Panc1 (cell line): Measurements from ENCODE around the gene WNT11.

ENCODE experiments used
- POLR2AphosphoS5 ChIP-seq: IDR thresholded peaks from 2 replicates; pipeline ENCODE4 v1.6.1; 2012; ENCODE audit warnings: mild to moderate bottlenecking, low read depth, low read length, moderate library complexity
- SIN3A ChIP-seq: IDR thresholded peaks from 2 replicates; pipeline ENCODE4 v1.6.1; 2012; ENCODE audit warnings: low read depth, mild to moderate bottlenecking, low read length, moderate library complexity, borderline replicate concordance; ENCODE audit not compliant: insufficient read depth
- TCF7L2 ChIP-seq: IDR thresholded peaks from 2 replicates; pipeline ENCODE4 v1.6.1; 2011; ENCODE audit warnings: mild to moderate bottlenecking, low read depth, low read length, inconsistent platforms
- TF ChIP-seq, protein P1 (sequence below): fragments of 450-650 bp; IDR thresholded peaks from 2 replicates; pipeline ENCODE4 v1.5.1; 2017; ENCODE audit warnings: mild to moderate bottlenecking
- TF ChIP-seq, protein P2 (sequence below), 2 experiments: IDR thresholded peaks; 2 replicates each; pipeline ENCODE4 v1.6.1; 2011 to 2012; ENCODE audit warnings: low read depth in 2 of 2, control low read depth in 1 of 2, low read length in 1 of 2, mild to moderate bottlenecking in 1 of 2, moderate library complexity in 1 of 2; ENCODE audit not compliant: insufficient read depth in 1 of 2

- TF ChIP-seq, protein P1, sequence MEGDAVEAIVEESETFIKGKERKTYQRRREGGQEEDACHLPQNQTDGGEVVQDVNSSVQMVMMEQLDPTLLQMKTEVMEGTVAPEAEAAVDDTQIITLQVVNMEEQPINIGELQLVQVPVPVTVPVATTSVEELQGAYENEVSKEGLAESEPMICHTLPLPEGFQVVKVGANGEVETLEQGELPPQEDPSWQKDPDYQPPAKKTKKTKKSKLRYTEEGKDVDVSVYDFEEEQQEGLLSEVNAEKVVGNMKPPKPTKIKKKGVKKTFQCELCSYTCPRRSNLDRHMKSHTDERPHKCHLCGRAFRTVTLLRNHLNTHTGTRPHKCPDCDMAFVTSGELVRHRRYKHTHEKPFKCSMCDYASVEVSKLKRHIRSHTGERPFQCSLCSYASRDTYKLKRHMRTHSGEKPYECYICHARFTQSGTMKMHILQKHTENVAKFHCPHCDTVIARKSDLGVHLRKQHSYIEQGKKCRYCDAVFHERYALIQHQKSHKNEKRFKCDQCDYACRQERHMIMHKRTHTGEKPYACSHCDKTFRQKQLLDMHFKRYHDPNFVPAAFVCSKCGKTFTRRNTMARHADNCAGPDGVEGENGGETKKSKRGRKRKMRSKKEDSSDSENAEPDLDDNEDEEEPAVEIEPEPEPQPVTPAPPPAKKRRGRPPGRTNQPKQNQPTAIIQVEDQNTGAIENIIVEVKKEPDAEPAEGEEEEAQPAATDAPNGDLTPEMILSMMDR: no peak
- TF ChIP-seq TCF7L2: no peak
- TF ChIP-seq, protein P2, sequence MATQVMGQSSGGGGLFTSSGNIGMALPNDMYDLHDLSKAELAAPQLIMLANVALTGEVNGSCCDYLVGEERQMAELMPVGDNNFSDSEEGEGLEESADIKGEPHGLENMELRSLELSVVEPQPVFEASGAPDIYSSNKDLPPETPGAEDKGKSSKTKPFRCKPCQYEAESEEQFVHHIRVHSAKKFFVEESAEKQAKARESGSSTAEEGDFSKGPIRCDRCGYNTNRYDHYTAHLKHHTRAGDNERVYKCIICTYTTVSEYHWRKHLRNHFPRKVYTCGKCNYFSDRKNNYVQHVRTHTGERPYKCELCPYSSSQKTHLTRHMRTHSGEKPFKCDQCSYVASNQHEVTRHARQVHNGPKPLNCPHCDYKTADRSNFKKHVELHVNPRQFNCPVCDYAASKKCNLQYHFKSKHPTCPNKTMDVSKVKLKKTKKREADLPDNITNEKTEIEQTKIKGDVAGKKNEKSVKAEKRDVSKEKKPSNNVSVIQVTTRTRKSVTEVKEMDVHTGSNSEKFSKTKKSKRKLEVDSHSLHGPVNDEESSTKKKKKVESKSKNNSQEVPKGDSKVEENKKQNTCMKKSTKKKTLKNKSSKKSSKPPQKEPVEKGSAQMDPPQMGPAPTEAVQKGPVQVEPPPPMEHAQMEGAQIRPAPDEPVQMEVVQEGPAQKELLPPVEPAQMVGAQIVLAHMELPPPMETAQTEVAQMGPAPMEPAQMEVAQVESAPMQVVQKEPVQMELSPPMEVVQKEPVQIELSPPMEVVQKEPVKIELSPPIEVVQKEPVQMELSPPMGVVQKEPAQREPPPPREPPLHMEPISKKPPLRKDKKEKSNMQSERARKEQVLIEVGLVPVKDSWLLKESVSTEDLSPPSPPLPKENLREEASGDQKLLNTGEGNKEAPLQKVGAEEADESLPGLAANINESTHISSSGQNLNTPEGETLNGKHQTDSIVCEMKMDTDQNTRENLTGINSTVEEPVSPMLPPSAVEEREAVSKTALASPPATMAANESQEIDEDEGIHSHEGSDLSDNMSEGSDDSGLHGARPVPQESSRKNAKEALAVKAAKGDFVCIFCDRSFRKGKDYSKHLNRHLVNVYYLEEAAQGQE (IDR thresholded peaks at IDR 0.05; ENCODE audit: insufficient read depth in 1 of 2, low read depth in 2 of 2, low read length in 1 of 2): no peak
- no peak for TF ChIP-seq SIN3A
- TF ChIP-seq POLR2AphosphoS5: no peak
These were observed 37.1 kb upstream of the WNT11 start for GRCh38 chr11:76243193-76243956.
